Astrocyte (in vitro differentiated cells and primary cell): Measurements from ENCODE around the gene TEDC2. TPM values are rescaled to one million over a fixed set of nuclear protein-coding genes. Genes with fewer than 3 reads are reported as not detected.
A peak's percentile ranks its signal among the peaks of the same experiment; 100 is the strongest.

Experiments used
- DNase-seq: peaks from one replicate; pipeline ENCODE4 v3.0.0-alpha.2; 2010; ENCODE audit warnings: low read depth
- FAIRE-seq: peaks from 2 replicates; lab custom pipeline; 2011; peaks lifted over from hg19 to GRCh38; lab: Jason Lieb, UNC
- H2AFZ ChIP-seq: 2 replicates; pipeline ENCODE4 v1.6.0; 2012; ENCODE audit warnings: low read depth, low read length, inconsistent platforms
- H3K27ac ChIP-seq: 2 replicates; pipeline ENCODE4 v1.5.1; 2011; ENCODE audit warnings: low read depth, low read length, inconsistent platforms
- H3K27me3 ChIP-seq: 2 replicates; pipeline ENCODE4 v1.6.0; 2011; ENCODE audit warnings: low read length, inconsistent platforms; ENCODE audit not compliant: insufficient read depth
- H3K36me3 ChIP-seq: 2 replicates; pipeline ENCODE4 v1.5.1; 2011; ENCODE audit warnings: low read length, inconsistent platforms; ENCODE audit not compliant: insufficient read depth
- H3K4me1 ChIP-seq: 2 replicates; pipeline ENCODE4 v1.5.1; 2011; ENCODE audit warnings: low read length, inconsistent platforms; ENCODE audit not compliant: insufficient read depth
- H3K4me2 ChIP-seq: 2 replicates; pipeline ENCODE4 v1.6.0; 2012; ENCODE audit warnings: low read length, inconsistent platforms
- H3K4me3 ChIP-seq: 2 replicates; pipeline ENCODE4 v1.5.1; 2011; ENCODE audit warnings: low read depth, mild to moderate bottlenecking, low read length, inconsistent platforms; ENCODE audit not compliant: insufficient read depth
- H3K79me2 ChIP-seq: 2 replicates; pipeline ENCODE4 v1.6.0; 2012; ENCODE audit warnings: mild to moderate bottlenecking, low read length, inconsistent platforms; ENCODE audit not compliant: insufficient read depth
- H3K9ac ChIP-seq: 2 replicates; pipeline ENCODE4 v1.6.0; 2012; ENCODE audit warnings: mild to moderate bottlenecking, low read length, inconsistent platforms
- H3K9me3 ChIP-seq: 2 replicates; pipeline ENCODE4 v1.5.1; 2012; ENCODE audit warnings: low read depth, mild to moderate bottlenecking, low read length, inconsistent platforms; ENCODE audit not compliant: insufficient read depth
- H4K20me1 ChIP-seq: 2 replicates; pipeline ENCODE4 v1.6.0; 2012; ENCODE audit warnings: low read length, inconsistent platforms; ENCODE audit not compliant: insufficient read depth
- H3K27ac Mint-ChIP-seq: one replicate; pipeline ENCODE4 v1.8.0; 2021; ENCODE audit warnings: mild to moderate bottlenecking, mixed read lengths; ENCODE audit not compliant: unreplicated experiment
- H3K27me3 Mint-ChIP-seq: one replicate; pipeline ENCODE4 v1.8.0; 2021; ENCODE audit warnings: low read depth, mixed read lengths; ENCODE audit not compliant: unreplicated experiment
- H3K36me3 Mint-ChIP-seq: one replicate; pipeline ENCODE4 v1.8.0; 2021; ENCODE audit warnings: low read depth, mixed read lengths; ENCODE audit not compliant: unreplicated experiment
- H3K4me1 Mint-ChIP-seq: one replicate; pipeline ENCODE4 v1.8.0; 2021; ENCODE audit warnings: low read depth, mixed read lengths; ENCODE audit not compliant: unreplicated experiment
- H3K4me3 Mint-ChIP-seq: one replicate; pipeline ENCODE4 v1.8.0; 2021; ENCODE audit warnings: mild to moderate bottlenecking, moderate library complexity, mixed read lengths; ENCODE audit not compliant: unreplicated experiment
- H3K9me3 Mint-ChIP-seq: one replicate; pipeline ENCODE4 v1.8.0; 2021; ENCODE audit warnings: mild to moderate bottlenecking, mixed read lengths; ENCODE audit not compliant: unreplicated experiment
- EZH2 ChIP-seq: IDR thresholded peaks from 2 replicates; pipeline ENCODE4 v1.6.1; 2012; ENCODE audit warnings: mild to moderate bottlenecking, low read length, inconsistent platforms; ENCODE audit not compliant: insufficient read depth
- total RNA-seq: library from RNA; stranded (reverse); gene quantifications from 2 replicates; pipeline ENCODE4 v1.2.1, GENCODE V29; 2021
- TF ChIP-seq, protein P1 (sequence below): IDR thresholded peaks from 2 replicates; pipeline ENCODE4 v1.5.1; 2011; ENCODE audit warnings: low read depth, mild to moderate bottlenecking, inconsistent platforms, low read length, moderate library complexity; ENCODE audit not compliant: insufficient read depth

TEDC2 gene
- total RNA-seq, 1 donor from 2014 or later = 6.0 TPM

DNA sequence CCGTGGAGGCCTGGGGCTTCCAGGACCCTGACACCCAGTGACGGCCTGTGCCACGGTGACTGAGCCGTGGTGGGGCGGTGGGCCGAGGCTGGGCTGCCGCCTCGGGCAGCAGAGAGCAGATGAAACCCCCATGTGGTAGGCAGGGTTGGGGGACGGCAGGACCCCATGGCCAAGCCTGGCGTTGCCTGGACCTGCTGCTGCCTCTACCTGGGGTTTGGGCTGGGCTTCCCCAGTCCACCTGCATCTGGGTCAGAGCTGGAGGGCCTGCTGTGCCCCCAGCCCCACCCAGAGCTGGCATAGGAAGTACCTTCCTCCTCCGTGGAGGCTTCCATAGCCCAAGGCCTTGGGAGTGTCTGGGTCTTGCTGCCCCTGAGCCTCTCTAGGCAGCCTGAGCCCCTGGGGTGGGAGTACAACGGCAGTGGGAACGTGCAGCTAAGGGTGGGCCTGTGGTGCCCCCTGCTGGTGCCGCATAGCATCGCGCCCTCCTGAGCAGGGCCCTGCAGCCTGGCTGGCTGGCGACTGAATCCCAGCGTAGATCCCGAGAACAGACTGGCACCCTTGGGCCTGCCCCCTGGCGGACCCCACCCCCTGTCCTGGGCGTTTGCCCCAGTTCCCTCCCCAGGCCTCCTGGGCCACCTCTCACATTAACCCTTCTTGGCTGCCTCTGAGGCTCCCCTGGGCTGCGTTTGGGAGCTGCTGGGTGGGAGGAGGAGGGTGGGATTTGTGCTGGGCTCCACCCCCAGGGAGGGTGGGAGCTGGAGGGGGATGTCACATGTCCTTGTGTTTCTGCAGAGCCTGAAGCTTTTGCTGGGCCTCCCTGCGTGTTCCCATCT is 41.2 kb downstream of the TEDC2 start:
- FAIRE-seq = no peak

DNA sequence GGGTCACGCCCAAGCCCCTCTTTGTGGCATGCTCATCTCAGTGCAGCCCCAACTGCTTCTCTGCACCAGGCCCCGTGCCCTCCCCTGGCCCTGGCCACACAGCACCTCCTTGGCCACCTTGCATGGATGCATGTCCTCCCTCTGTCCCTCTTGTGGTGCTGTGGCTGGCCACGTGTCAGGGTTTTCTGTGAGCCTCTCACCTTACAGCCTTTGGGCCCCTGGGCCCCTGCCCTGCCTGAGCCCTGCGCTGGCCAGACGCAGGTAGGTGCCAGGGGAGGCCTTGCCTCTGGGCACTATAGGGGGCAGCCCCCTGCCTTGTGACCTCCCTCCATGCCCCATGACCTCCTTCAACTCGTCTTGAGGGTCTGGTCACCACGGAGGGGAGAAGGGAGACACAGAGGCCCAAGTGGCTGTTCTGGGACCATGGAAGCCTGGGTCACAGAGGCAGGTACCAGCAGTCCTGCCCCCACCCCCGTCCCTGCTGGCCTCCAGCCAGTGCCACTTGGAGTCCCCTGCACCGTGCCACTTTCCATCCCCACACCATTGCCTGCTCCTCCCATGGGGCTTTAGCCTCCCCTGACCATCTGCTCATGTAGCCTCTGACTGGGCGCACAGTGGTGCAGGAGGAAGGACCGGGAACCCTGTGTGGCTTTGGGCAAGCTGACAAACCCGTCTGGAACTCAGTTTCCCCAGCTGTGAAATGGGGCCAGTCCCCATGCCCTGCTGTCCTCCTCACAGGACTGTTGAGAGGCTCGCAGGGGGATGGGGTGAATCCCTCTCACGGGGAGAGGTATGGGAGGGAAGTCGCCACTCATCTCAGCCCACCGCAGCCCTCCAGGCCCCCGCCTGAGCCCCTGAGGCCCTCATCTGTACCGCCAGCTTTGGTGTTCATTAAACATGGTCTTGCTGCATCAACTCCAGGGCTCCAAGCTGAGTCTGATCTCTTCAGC is 42.3 kb downstream of the TEDC2 start:
- Histone ChIP-seq H3K9ac (peak overlapping the region; percentile 33), H3K79me2 (no peaks in the 10 kb centered on the region), H3K36me3 (no peaks in the 10 kb centered on the region), H3K27ac (no peak overlapping the region), H3K4me3 (no peak overlapping the region), H4K20me1 (peaks cover 19% of the 10 kb centered on the region), H3K9me3 (no peaks in the 10 kb centered on the region), H3K27me3 (no peaks in the 10 kb centered on the region), H3K4me2 (peak overlapping the region; percentile 72), H3K4me1 (peaks cover 12% of the 10 kb centered on the region), H2AFZ (no peak overlapping the region)
- H3K4me3 Mint-ChIP-seq = peak overlapping the region; percentile 57
- no peaks in the 10 kb centered on the region for H3K9me3 Mint-ChIP-seq
- peaks cover 8% of the 10 kb centered on the region for H3K4me1 Mint-ChIP-seq
- FAIRE-seq (no peak), DNase-seq (no peak)
- H3K36me3 Mint-ChIP-seq = peaks cover 5% of the 10 kb centered on the region
- H3K27me3 Mint-ChIP-seq = no peaks in the 10 kb centered on the region
- TF ChIP-seq EZH2 = no peak
- TF ChIP-seq, protein P1, sequence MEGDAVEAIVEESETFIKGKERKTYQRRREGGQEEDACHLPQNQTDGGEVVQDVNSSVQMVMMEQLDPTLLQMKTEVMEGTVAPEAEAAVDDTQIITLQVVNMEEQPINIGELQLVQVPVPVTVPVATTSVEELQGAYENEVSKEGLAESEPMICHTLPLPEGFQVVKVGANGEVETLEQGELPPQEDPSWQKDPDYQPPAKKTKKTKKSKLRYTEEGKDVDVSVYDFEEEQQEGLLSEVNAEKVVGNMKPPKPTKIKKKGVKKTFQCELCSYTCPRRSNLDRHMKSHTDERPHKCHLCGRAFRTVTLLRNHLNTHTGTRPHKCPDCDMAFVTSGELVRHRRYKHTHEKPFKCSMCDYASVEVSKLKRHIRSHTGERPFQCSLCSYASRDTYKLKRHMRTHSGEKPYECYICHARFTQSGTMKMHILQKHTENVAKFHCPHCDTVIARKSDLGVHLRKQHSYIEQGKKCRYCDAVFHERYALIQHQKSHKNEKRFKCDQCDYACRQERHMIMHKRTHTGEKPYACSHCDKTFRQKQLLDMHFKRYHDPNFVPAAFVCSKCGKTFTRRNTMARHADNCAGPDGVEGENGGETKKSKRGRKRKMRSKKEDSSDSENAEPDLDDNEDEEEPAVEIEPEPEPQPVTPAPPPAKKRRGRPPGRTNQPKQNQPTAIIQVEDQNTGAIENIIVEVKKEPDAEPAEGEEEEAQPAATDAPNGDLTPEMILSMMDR = no peak
- peak overlapping the region; percentile 47 for H3K27ac Mint-ChIP-seq

More for the DNA sequence above, 41.2 kb downstream of the TEDC2 start:
- Histone ChIP-seq H3K27ac (no peak overlapping the region), H4K20me1 (peaks cover 19% of the 10 kb centered on the region), H3K9me3 (no peaks in the 10 kb centered on the region), H3K4me2 (peak overlapping the region; percentile 72), H3K36me3 (no peaks in the 10 kb centered on the region), H3K9ac (no peak overlapping the region), H3K4me1 (peaks cover 12% of the 10 kb centered on the region), H2AFZ (no peak overlapping the region), H3K27me3 (no peaks in the 10 kb centered on the region), H3K79me2 (no peaks in the 10 kb centered on the region), H3K4me3 (no peak overlapping the region)
- H3K27me3 Mint-ChIP-seq = no peaks in the 10 kb centered on the region
- H3K4me1 Mint-ChIP-seq = peaks cover 8% of the 10 kb centered on the region
- DNase-seq = peak; percentile 38
- H3K36me3 Mint-ChIP-seq = peaks cover 5% of the 10 kb centered on the region
- no peak for TF ChIP-seq EZH2
- TF ChIP-seq, protein P1 = peak; percentile 80
- no peak overlapping the region for H3K4me3 Mint-ChIP-seq
- H3K27ac Mint-ChIP-seq = no peak overlapping the region
- H3K9me3 Mint-ChIP-seq = no peaks in the 10 kb centered on the region
